SKM-1 (cell line): Measurements from ENCODE around the gene MYO5A.

Experiments
- DNase-seq: peaks from one replicate; lab custom pipeline; 2025; ENCODE audit not compliant: unreplicated experiment; lab: John Stamatoyannopoulos, UW

Gene MYO5A

GRCh38 chr15:52263563-52264282 is 265.0 kb downstream of the MYO5A start:
- no peak for DNase-seq

GRCh38 chr15:52262364-52262763 is 266.3 kb downstream of the MYO5A start:
- no peak for DNase-seq

- no peak for DNase-seq
These were observed 267.0 kb downstream of the MYO5A start for GRCh38 chr15:52261498-52262242.

GRCh38 chr15:52261026-52261425 is 267.7 kb downstream of the MYO5A start:
- DNase-seq, result no peak

- no peak for DNase-seq
These were observed 269.2 kb downstream of the MYO5A start for GRCh38 chr15:52259503-52259902.

GRCh38 chr15:52258461-52258860 is 270.2 kb downstream of the MYO5A start:
- no peak for DNase-seq

- no peak for DNase-seq
These were observed 271.0 kb downstream of the MYO5A start for GRCh38 chr15:52257734-52258062.
